ENCODE results near the gene BACH2.

DNA sequence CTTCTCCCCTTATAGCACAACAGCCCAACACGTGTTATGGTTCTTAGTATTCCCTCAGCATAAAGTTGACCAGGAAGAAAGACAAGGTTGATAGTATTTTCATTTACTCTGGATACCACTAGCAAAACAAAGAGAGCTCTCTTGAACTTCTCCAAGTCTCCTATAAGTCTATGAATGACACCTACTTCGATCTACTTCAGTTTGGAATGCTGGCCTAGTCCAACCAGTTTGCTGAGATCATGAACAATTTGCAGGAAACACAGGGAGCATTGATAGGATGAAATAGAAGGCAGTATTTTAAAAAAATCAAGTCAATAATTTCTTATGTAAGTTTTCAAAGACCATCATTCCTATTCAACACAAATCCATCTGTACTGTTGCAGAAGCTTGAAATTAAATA lies 308.8 kb downstream of the BACH2 start:
- no peak for TF ChIP-seq EZH2 (IDR thresholded peaks at IDR 0.05; ENCODE audit: insufficient read depth, poor library complexity, severe bottlenecking)
- TF ChIP-seq EZH2phosphoT487 (IDR thresholded peaks at IDR 0.05; ENCODE audit: insufficient read depth, low read depth): no peak

Measured in GM23248 (cell line).